ENCODE measurements around the gene TRABD2B.

The TRABD2B gene

GRCh38 chr1:47906527-47907176 is 90.5 kb downstream of the TRABD2B start:
- TF ChIP-seq YY1 (IDR thresholded peaks at IDR 0.05; ENCODE audit: low read depth), result no peak
- TF ChIP-seq NFIC (IDR thresholded peaks at IDR 0.05), result no peak
- no peak for TF ChIP-seq TCF12 (IDR thresholded peaks at IDR 0.05; ENCODE audit: low read depth)
- TF ChIP-seq USF1 (IDR thresholded peaks at IDR 0.05), result no peak
- no peak for TF ChIP-seq CREB1 (IDR thresholded peaks at IDR 0.05; ENCODE audit: low read depth)
- no peak for TF ChIP-seq EGR1 (IDR thresholded peaks at IDR 0.05)
- TF ChIP-seq EP300 (IDR thresholded peaks at IDR 0.05; ENCODE audit: borderline replicate concordance), result no peak
- no peak for TF ChIP-seq TEAD4 (IDR thresholded peaks at IDR 0.05)
- no peak for TF ChIP-seq MAX (IDR thresholded peaks at IDR 0.05)
- TF ChIP-seq RAD21 (IDR thresholded peaks at IDR 0.05; ENCODE audit: low read depth), result no peak
- no peak for TF ChIP-seq ZBTB7A (IDR thresholded peaks at IDR 0.05; ENCODE audit: low read depth)
- TF ChIP-seq TAF1 (IDR thresholded peaks at IDR 0.05; ENCODE audit: low read depth), result no peak
- no peak for TF ChIP-seq REST (IDR thresholded peaks at IDR 0.05; ENCODE audit: low read depth)
- TF ChIP-seq FOXM1 (IDR thresholded peaks at IDR 0.05; ENCODE audit: borderline replicate concordance, low read depth), result no peak
- no peak for TF ChIP-seq CEBPB (IDR thresholded peaks at IDR 0.05)

- TF ChIP-seq MAX (IDR thresholded peaks at IDR 0.05) (no peak), ZBTB7A (IDR thresholded peaks at IDR 0.05; ENCODE audit: low read depth) (no peak), USF1 (IDR thresholded peaks at IDR 0.05) (no peak), EGR1 (IDR thresholded peaks at IDR 0.05) (no peak), RAD21 (IDR thresholded peaks at IDR 0.05; ENCODE audit: low read depth) (no peak), FOXM1 (IDR thresholded peaks at IDR 0.05; ENCODE audit: borderline replicate concordance, low read depth) (no peak)
Measured at GRCh38 chr1:47906009-47906432, 91.2 kb downstream of the TRABD2B start.

- TF ChIP-seq USF1 (IDR thresholded peaks at IDR 0.05) (no peak), CREB1 (IDR thresholded peaks at IDR 0.05; ENCODE audit: low read depth) (no peak), CEBPB (IDR thresholded peaks at IDR 0.05) (no peak), YY1 (IDR thresholded peaks at IDR 0.05; ENCODE audit: low read depth) (no peak), TCF12 (IDR thresholded peaks at IDR 0.05; ENCODE audit: low read depth) (no peak)
Measured at GRCh38 chr1:47903723-47904122, 93.5 kb downstream of the TRABD2B start.

- TF ChIP-seq TEAD4 (IDR thresholded peaks at IDR 0.05) (no peak), FOXM1 (IDR thresholded peaks at IDR 0.05; ENCODE audit: borderline replicate concordance, low read depth) (no peak), MAX (IDR thresholded peaks at IDR 0.05) (no peak), TAF1 (IDR thresholded peaks at IDR 0.05; ENCODE audit: low read depth) (no peak), USF1 (IDR thresholded peaks at IDR 0.05) (no peak), CREB1 (IDR thresholded peaks at IDR 0.05; ENCODE audit: low read depth) (no peak), CEBPB (IDR thresholded peaks at IDR 0.05) (no peak), NFIC (IDR thresholded peaks at IDR 0.05) (no peak), YY1 (IDR thresholded peaks at IDR 0.05; ENCODE audit: low read depth) (no peak), REST (IDR thresholded peaks at IDR 0.05; ENCODE audit: low read depth) (no peak), ZBTB7A (IDR thresholded peaks at IDR 0.05; ENCODE audit: low read depth) (no peak), RAD21 (IDR thresholded peaks at IDR 0.05; ENCODE audit: low read depth) (no peak), TCF12 (IDR thresholded peaks at IDR 0.05; ENCODE audit: low read depth) (no peak), EGR1 (IDR thresholded peaks at IDR 0.05) (no peak), EP300 (IDR thresholded peaks at IDR 0.05; ENCODE audit: borderline replicate concordance) (no peak)
Measured at GRCh38 chr1:47901001-47901575, 96.1 kb downstream of the TRABD2B start.
